Measurements from ENCODE around the gene SOD2.

Gene SOD2

DNA sequence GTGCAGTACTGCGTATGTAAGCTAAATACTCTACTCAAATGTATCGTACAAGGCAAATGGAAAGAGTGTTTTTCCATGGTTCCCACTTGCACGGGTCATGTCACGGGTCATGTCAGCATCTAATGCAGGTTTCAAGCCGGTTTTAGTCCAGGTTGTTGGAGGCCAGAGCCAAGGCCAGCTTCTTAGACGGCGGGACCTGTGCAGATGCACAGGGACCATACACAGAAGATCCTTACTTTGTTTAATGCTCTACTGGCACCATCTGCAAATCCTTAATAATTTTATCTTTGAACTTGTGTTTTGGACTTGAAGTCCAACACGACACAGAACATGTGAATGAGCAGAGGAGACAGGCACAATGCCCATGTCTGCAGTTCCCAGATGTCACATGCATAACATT is 42.7 kb downstream of the SOD2 start:
- H3K36me3 ChIP-seq (ENCODE audit: control insufficient read depth in 2 of 2, insufficient read depth in 1 of 2, low read length in 2 of 2): no peaks in the 10 kb centered on the region
- no peak overlapping the region for H3K27ac ChIP-seq (ENCODE audit: extremely low read depth, low read depth, low read length)
- no peak for TF ChIP-seq ZNF133 (tag by site-specific recombination; IDR thresholded peaks at IDR 0.05)
- TF ChIP-seq, protein P1, sequence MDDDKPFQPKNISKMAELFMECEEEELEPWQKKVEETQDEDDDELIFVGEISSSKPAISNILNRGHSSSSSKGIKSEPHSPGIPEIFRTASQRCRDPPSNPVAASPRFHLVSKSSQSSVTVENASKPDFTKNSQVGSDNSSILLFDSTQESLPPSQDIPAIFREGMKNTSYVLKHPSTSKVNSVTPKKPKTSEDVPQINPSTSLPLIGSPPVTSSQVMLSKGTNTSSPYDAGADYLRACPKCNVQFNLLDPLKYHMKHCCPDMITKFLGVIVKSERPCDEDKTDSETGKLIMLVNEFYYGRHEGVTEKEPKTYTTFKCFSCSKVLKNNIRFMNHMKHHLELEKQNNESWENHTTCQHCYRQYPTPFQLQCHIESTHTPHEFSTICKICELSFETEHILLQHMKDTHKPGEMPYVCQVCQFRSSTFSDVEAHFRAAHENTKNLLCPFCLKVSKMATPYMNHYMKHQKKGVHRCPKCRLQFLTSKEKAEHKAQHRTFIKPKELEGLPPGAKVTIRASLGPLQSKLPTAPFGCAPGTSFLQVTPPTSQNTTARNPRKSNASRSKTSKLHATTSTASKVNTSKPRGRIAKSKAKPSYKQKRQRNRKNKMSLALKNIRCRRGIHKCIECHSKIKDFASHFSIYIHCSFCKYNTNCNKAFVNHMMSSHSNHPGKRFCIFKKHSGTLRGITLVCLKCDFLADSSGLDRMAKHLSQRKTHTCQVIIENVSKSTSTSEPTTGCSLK (tag by site-specific recombination; IDR thresholded peaks at IDR 0.05): no peak
- no peak for TF ChIP-seq INSM2 (tag by site-specific recombination; IDR thresholded peaks at IDR 0.05)
- TF ChIP-seq ZNF248 (tag by site-specific recombination; IDR thresholded peaks at IDR 0.05): no peak
- TF ChIP-seq ZNF610 (tag by site-specific recombination; IDR thresholded peaks at IDR 0.05; ENCODE audit: borderline replicate concordance): no peak
- TF ChIP-seq ZNF623 (tag by site-specific recombination; IDR thresholded peaks at IDR 0.05): no peak
- no peak for TF ChIP-seq ZNF776 (tag by site-specific recombination; IDR thresholded peaks at IDR 0.05; ENCODE audit: borderline replicate concordance)
- TF ChIP-seq GFI1B (tag by site-specific recombination; IDR thresholded peaks at IDR 0.05): no peak
- no peak for TF ChIP-seq ZNF121 (tag by site-specific recombination; IDR thresholded peaks at IDR 0.05)
- no peak for TF ChIP-seq ZNF2 (tag by site-specific recombination; IDR thresholded peaks at IDR 0.05)
- no peak for TF ChIP-seq KLF16 (tag by site-specific recombination; IDR thresholded peaks at IDR 0.05)
- TF ChIP-seq, protein P2, sequence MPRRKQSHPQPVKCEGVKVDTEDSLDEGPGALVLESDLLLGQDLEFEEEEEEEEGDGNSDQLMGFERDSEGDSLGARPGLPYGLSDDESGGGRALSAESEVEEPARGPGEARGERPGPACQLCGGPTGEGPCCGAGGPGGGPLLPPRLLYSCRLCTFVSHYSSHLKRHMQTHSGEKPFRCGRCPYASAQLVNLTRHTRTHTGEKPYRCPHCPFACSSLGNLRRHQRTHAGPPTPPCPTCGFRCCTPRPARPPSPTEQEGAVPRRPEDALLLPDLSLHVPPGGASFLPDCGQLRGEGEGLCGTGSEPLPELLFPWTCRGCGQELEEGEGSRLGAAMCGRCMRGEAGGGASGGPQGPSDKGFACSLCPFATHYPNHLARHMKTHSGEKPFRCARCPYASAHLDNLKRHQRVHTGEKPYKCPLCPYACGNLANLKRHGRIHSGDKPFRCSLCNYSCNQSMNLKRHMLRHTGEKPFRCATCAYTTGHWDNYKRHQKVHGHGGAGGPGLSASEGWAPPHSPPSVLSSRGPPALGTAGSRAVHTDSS (tag by site-specific recombination; IDR thresholded peaks at IDR 0.05): no peak
- ChIA-PET POLR2A (no interaction called here), CTCF (interaction anchor here (0.7 to 2.2 kb wide), 2 partner anchors 9 to 588 kb away, joined by 3 to 6 read pairs; no protein-coding TSS in a partner anchor)
- no peaks in the 10 kb centered on the region for H3K9me3 ChIP-seq (ENCODE audit: control insufficient read depth, insufficient read depth, low read depth, low read length)
- no peaks in the 10 kb centered on the region for H3K4me1 ChIP-seq (ENCODE audit: control insufficient read depth, insufficient read depth, low read length)
- no peak overlapping the region for H3K4me3 ChIP-seq (ENCODE audit: low read depth, low read length)

GRCh38 chr6:159649441-159649840 is 43.6 kb downstream of the SOD2 start:
- H3K4me1 ChIP-seq (ENCODE audit: control insufficient read depth, insufficient read depth, low read length): no peaks in the 10 kb centered on the region
- ChIA-PET POLR2A (no interaction called here), CTCF (no interaction called here)
- H3K36me3 ChIP-seq (ENCODE audit: control insufficient read depth in 2 of 2, insufficient read depth in 1 of 2, low read length in 2 of 2): no peaks in the 10 kb centered on the region
- no peaks in the 10 kb centered on the region for H3K9me3 ChIP-seq (ENCODE audit: control insufficient read depth, insufficient read depth, low read depth, low read length)
- no peak overlapping the region for H3K27ac ChIP-seq (ENCODE audit: extremely low read depth, low read depth, low read length)
- no peak for TF ChIP-seq ZNF747 (tag by site-specific recombination; IDR thresholded peaks at IDR 0.05)
- no peak for TF ChIP-seq ZNF292 (tag by site-specific recombination; IDR thresholded peaks at IDR 0.05; ENCODE audit: borderline replicate concordance, low read depth)
- TF ChIP-seq ZNF398 (tag by site-specific recombination; IDR thresholded peaks at IDR 0.05): no peak
- no peak for TF ChIP-seq ZNF571 (tag by site-specific recombination; IDR thresholded peaks at IDR 0.05)
- TF ChIP-seq ZNF266 (tag by site-specific recombination; IDR thresholded peaks at IDR 0.05; ENCODE audit: low read depth): no peak
- no peak for TF ChIP-seq ZSCAN23 (tag by site-specific recombination; IDR thresholded peaks at IDR 0.05)
- TF ChIP-seq HOXD13 (CRISPR knock-in tag; IDR thresholded peaks at IDR 0.05; ENCODE audit: borderline replicate concordance): no peak
- TF ChIP-seq, protein P3, sequence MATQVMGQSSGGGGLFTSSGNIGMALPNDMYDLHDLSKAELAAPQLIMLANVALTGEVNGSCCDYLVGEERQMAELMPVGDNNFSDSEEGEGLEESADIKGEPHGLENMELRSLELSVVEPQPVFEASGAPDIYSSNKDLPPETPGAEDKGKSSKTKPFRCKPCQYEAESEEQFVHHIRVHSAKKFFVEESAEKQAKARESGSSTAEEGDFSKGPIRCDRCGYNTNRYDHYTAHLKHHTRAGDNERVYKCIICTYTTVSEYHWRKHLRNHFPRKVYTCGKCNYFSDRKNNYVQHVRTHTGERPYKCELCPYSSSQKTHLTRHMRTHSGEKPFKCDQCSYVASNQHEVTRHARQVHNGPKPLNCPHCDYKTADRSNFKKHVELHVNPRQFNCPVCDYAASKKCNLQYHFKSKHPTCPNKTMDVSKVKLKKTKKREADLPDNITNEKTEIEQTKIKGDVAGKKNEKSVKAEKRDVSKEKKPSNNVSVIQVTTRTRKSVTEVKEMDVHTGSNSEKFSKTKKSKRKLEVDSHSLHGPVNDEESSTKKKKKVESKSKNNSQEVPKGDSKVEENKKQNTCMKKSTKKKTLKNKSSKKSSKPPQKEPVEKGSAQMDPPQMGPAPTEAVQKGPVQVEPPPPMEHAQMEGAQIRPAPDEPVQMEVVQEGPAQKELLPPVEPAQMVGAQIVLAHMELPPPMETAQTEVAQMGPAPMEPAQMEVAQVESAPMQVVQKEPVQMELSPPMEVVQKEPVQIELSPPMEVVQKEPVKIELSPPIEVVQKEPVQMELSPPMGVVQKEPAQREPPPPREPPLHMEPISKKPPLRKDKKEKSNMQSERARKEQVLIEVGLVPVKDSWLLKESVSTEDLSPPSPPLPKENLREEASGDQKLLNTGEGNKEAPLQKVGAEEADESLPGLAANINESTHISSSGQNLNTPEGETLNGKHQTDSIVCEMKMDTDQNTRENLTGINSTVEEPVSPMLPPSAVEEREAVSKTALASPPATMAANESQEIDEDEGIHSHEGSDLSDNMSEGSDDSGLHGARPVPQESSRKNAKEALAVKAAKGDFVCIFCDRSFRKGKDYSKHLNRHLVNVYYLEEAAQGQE (tag by site-specific recombination; IDR thresholded peaks at IDR 0.05): no peak
- no peak for TF ChIP-seq REPIN1 (tag by site-specific recombination; IDR thresholded peaks at IDR 0.05; ENCODE audit: low read depth)
- no peak for TF ChIP-seq ZNF184 (tag by site-specific recombination; IDR thresholded peaks at IDR 0.05)
- no peak for TF ChIP-seq ZNF610 (tag by site-specific recombination; IDR thresholded peaks at IDR 0.05; ENCODE audit: borderline replicate concordance)
- TF ChIP-seq ZBTB20 (tag by site-specific recombination; IDR thresholded peaks at IDR 0.05): no peak
- TF ChIP-seq IKZF3 (tag by site-specific recombination; IDR thresholded peaks at IDR 0.05): no peak
- H3K4me3 ChIP-seq (ENCODE audit: low read depth, low read length): no peak overlapping the region
